Spleen (tissue), 11 donors: ENCODE measurements around the gene TSC22D1. TPM values are rescaled to one million over a fixed set of nuclear protein-coding genes. Genes with fewer than 3 reads are reported as not detected.
"Not testable (repeated sequence)": the region's sequence is repeated elsewhere in the genome, so short reads cannot be mapped to it uniquely, and the experiment has no call there.

Experiments
- DNase-seq: peaks from one replicate; pipeline ENCODE4 v3.0.0-alpha.2; 2020
- H3K27ac ChIP-seq, 8 donors: fragments of 200-600 bp; sonication (generic) in 7 of 8; 1 replicate in 4 of 8; 2 replicates in 4 of 8; pipeline versions ENCODE4 v1.5.0 to v1.8.0; 2016 to 2021; ENCODE audit warnings: inconsistent platforms in 4 of 8, mild to moderate bottlenecking in 4 of 8, moderate library complexity in 1 of 8
- H3K27me3 ChIP-seq, 7 donors: fragments of 200-600 bp; sonication (generic) in 6 of 7; replicated peaks in 1 of 7; 1 replicate in 4 of 7; 2 replicates in 3 of 7; pipeline versions ENCODE4 v1.5.0 to v1.8.0; 2016 to 2021; ENCODE audit warnings: inconsistent platforms in 3 of 7, mild to moderate bottlenecking in 1 of 7
- H3K36me3 ChIP-seq, 6 donors: fragments of 200-600 bp; sonication (generic) in 5 of 6; 1 replicate in 4 of 6; 2 replicates in 2 of 6; pipeline versions ENCODE4 v1.5.0 to v1.8.0; 2016 to 2021; ENCODE audit warnings: inconsistent platforms in 2 of 6
- H3K4me1 ChIP-seq, 6 donors: fragments of 200-600 bp; sonication (generic) in 5 of 6; 1 replicate in 3 of 6; 2 replicates in 3 of 6; pipeline versions ENCODE4 v1.5.0 to v1.8.0; 2016 to 2021; ENCODE audit warnings: inconsistent platforms in 3 of 6
- H3K4me3 ChIP-seq, 8 donors: fragments of 200-600 bp; sonication (generic) in 7 of 8; 1 replicate in 4 of 8; 2 replicates in 4 of 8; pipeline versions ENCODE4 v1.5.0 to v1.8.0; 2016 to 2021; ENCODE audit warnings: inconsistent platforms in 4 of 8, mild to moderate bottlenecking in 4 of 8, moderate library complexity in 2 of 8
- H3K9me3 ChIP-seq, 8 donors: fragments of 200-600 bp; sonication (generic) in 7 of 8; 1 replicate in 4 of 8; 2 replicates in 4 of 8; pipeline versions ENCODE4 v1.5.0 to v1.8.0; 2016 to 2021; ENCODE audit warnings: inconsistent platforms in 4 of 8
- POLR2A ChIP-seq, 3 donors: fragments of 450-650 bp; IDR thresholded peaks; one replicate each; pipeline ENCODE4 v1.5.1; 2017; ENCODE audit warnings: antibody characterized with exemption in 3 of 3, mild to moderate bottlenecking in 1 of 3
- POLR2AphosphoS5 ChIP-seq, 3 donors: sonication (generic); formaldehyde crosslinking; IDR thresholded peaks; one replicate each; pipeline ENCODE4 v1.5.1; 2017; ENCODE audit warnings: antibody characterized with exemption in 3 of 3
- WGBS, 5 donors: extraction: QIAGEN DNeasy Blood & Tissue Kit in 3 of 5; methylation state at CpG; one replicate each; pipeline versions ENCODE4 v1.1.5 to v1.1.7; 2013 to 2018; 5-methylcytosine and 5-hydroxymethylcytosine counted together
- intact Hi-C: fragments of 100-400 bp; cut with DNase I; formaldehyde crosslinking; loops from one replicate; pipeline ENCODE4 v1.15.0; 2023; ENCODE audit warnings: low total_unique reads
- polyA plus RNA-seq, 3 donors: library from polyadenylated mRNA; stranded (reverse); fragments of 200-250 nt; gene quantifications; one replicate each; pipeline ENCODE4 v1.2.1, GENCODE V29; 2013
- total RNA-seq, 7 donors: library from RNA; depleted of rRNA in 3 of 7; stranded (reverse); fragments of >200 nt in 3 of 7; fragmentation: NEBNext Ultra II Directional in 4 of 7; extraction: Animal tissue kit (Norgen Biotek cat#: 25700) in 4 of 7; gene quantifications; one replicate each; pipeline versions ENCODE4 v1.1.0 to v1.2.1, GENCODE V29; 2016 to 2021
- TF ChIP-seq, protein P1 (sequence below), 11 experiments: fragments of 200-600 bp in 7 of 11; fragments of 450-650 bp in 4 of 11; sonication (generic) in 4 of 11; IDR thresholded peaks in 8 of 11; conservative IDR thresholded peaks in 3 of 11; 1 replicate in 7 of 11; 2 replicates in 4 of 11; pipeline versions ENCODE4 v1.4.0 to v1.8.0; 2016 to 2021; ENCODE audit warnings: antibody characterized with exemption in 11 of 11, inconsistent platforms in 4 of 11, mild to moderate bottlenecking in 1 of 11
- donor health status: healthy with polysubstance abuse.
- donor health status: DM: no; HTN: no; CAD: no; lungs with moderate emphysema.
- donor health status: DM: no; HTN: no; CAD: no.
- donor health status: Bipolar disorder and iron deficiency.
- donor health status: healthy.
- donor health status: DM: no; HTN: no; CAD: no.
- donor health status: DM: yes; HTN: yes; CAD: no.

TSC22D1 gene
- total and polyA plus RNA-seq, 10 donors, result 14.3 to 66.3 (median 42.6) TPM

- intact Hi-C loops, result no loop called here
- TF ChIP-seq POLR2A (IDR thresholded peaks at IDR 0.05), result no peak
- no peak for TF ChIP-seq POLR2AphosphoS5 (IDR thresholded peaks at IDR 0.05)
- TF ChIP-seq, protein P1, sequence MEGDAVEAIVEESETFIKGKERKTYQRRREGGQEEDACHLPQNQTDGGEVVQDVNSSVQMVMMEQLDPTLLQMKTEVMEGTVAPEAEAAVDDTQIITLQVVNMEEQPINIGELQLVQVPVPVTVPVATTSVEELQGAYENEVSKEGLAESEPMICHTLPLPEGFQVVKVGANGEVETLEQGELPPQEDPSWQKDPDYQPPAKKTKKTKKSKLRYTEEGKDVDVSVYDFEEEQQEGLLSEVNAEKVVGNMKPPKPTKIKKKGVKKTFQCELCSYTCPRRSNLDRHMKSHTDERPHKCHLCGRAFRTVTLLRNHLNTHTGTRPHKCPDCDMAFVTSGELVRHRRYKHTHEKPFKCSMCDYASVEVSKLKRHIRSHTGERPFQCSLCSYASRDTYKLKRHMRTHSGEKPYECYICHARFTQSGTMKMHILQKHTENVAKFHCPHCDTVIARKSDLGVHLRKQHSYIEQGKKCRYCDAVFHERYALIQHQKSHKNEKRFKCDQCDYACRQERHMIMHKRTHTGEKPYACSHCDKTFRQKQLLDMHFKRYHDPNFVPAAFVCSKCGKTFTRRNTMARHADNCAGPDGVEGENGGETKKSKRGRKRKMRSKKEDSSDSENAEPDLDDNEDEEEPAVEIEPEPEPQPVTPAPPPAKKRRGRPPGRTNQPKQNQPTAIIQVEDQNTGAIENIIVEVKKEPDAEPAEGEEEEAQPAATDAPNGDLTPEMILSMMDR (IDR thresholded peaks at IDR 0.05 in 8 of 11, conservative IDR thresholded peaks at IDR 0.05 in 3 of 11), result no peak
- 59 to 88% (median 78%) methylated on average over 2 of the region's 2 CpGs for WGBS, 5 donors
- no peak overlapping the region for H3K27ac ChIP-seq
- H3K4me1 ChIP-seq, result no peaks in the 10 kb centered on the region
- peaks cover 0 to 6% (median 0%) of the 10 kb centered on the region in 7 donors for H3K27me3 ChIP-seq
- peaks cover 0 to 3% (median 1%) of the 10 kb centered on the region in 8 donors for H3K9me3 ChIP-seq
- H3K4me3 ChIP-seq, result no peak overlapping the region
- no peak for DNase-seq
- H3K36me3 ChIP-seq, result no peaks in the 10 kb centered on the region
These were observed 29.1 kb upstream of the TSC22D1 start for GRCh38 chr13:44605275-44605674.

DNA sequence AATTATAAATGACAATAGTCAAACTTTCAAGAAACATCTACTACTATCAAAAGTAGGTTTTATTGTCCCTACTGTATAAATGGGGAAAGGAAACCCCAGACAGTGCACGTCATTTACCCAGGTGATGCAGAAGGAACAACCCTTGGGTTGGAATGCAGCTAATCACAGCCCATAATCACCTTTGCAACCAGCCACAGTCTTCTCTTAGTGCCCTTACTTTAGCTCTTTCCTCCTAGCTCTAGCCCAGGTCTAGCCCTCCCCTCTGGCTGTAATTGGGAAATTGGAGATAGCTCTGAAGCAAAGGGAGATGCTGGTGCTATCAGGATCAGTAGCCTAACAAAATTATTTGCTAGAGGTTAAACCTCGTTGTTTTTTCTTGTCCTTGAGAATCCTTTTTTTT, 25.5 kb upstream of the TSC22D1 start:
- H3K9me3 ChIP-seq, result peaks cover 0 to 4% (median 0%) of the 10 kb centered on the region in 8 donors
- no peak for DNase-seq
- intact Hi-C loops, result no loop called here
- H3K4me1 ChIP-seq, result no peaks in the 10 kb centered on the region
- H3K36me3 ChIP-seq, result no peaks in the 10 kb centered on the region
- peaks cover 0 to 3% (median 0%) of the 10 kb centered on the region in 7 donors for H3K27me3 ChIP-seq
- no peak overlapping the region for H3K4me3 ChIP-seq
- TF ChIP-seq POLR2A (IDR thresholded peaks at IDR 0.05), result no peak
- TF ChIP-seq, protein P1 (IDR thresholded peaks at IDR 0.05 in 8 of 11, conservative IDR thresholded peaks at IDR 0.05 in 3 of 11), result no peak
- no peak for TF ChIP-seq POLR2AphosphoS5 (IDR thresholded peaks at IDR 0.05)
- 76 to 88% (median 82%) methylated on average over 2 of the region's 2 CpGs for WGBS, 5 donors
- H3K27ac ChIP-seq, result no peak overlapping the region

DNA sequence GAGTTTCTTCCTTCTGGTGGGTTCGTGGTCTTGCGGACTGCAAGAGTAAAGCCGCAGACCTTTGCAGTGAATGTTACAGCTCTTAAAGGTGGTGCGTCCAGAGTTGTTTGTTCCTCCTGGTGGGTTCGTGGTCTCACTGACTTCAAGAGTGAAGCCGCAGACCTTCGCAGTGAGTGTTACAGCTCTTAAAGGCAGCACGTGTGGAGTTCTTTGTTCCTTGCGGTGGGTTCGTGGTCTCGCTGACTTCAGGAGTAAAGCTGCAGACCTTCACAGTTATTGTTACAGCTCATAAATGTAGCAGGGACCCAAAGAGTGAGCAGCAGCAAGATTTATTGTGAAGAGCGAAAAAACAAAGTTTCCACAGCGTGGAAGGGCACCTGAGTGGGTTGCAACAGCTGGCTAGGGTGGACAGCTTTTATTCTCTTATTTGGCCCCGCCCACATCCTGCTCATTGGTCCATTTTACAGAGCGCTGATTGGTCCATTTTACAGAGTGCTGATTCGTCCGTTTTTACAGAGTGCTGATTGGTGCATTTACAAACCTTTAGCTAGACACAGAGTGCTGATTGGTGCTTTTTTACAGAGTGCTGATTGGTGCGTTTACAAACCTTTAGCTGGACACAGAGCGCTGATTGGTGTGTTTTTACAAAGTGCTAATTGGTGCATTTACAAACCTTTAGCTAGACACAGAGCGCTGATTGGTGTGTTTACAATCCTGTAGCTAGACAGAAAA, 17.9 kb upstream of the TSC22D1 start:
- intact Hi-C loops, H3K36me3 ChIP-seq: not testable (repeated sequence)
- WGBS, 5 donors, result 84 to 94% (median 92%) methylated on average over 20 of the region's 20 CpGs

GRCh38 chr13:44592216-44592847, 16.2 kb upstream of the TSC22D1 start:
- no peak overlapping the region for H3K27ac ChIP-seq
- no peaks in the 10 kb centered on the region for H3K4me1 ChIP-seq
- WGBS, 5 donors, result 89 to 96% (median 93%) methylated on average over 6 of the region's 6 CpGs
- H3K9me3 ChIP-seq, result peaks cover 0 to 13% (median 5%) of the 10 kb centered on the region in 8 donors
- H3K27me3 ChIP-seq, result peaks cover 0 to 15% (median 0%) of the 10 kb centered on the region in 7 donors
- H3K36me3 ChIP-seq, result no peaks in the 10 kb centered on the region
- TF ChIP-seq, protein P1 (IDR thresholded peaks at IDR 0.05 in 8 of 11, conservative IDR thresholded peaks at IDR 0.05 in 3 of 11), result no peak
- TF ChIP-seq POLR2AphosphoS5 (IDR thresholded peaks at IDR 0.05) (no peak), POLR2A (IDR thresholded peaks at IDR 0.05) (no peak)
- DNase-seq, result no peak
- intact Hi-C loops, result no loop called here
- no peak overlapping the region for H3K4me3 ChIP-seq

More for the DNA sequence above, 17.9 kb upstream of the TSC22D1 start:
- H3K27me3 ChIP-seq, result peaks cover 0 to 15% (median 0%) of the 10 kb centered on the region in 7 donors
- not testable (repeated sequence) for DNase-seq, H3K4me1 ChIP-seq, H3K4me3 ChIP-seq, H3K27ac ChIP-seq
- peaks cover 0 to 13% (median 5%) of the 10 kb centered on the region in 8 donors for H3K9me3 ChIP-seq
